ENCODE results near the gene PCYT1B.
"Not testable (repeated sequence)": the region's sequence is repeated elsewhere in the genome, so short reads cannot be mapped to it uniquely, and the experiment has no call there.

DNA sequence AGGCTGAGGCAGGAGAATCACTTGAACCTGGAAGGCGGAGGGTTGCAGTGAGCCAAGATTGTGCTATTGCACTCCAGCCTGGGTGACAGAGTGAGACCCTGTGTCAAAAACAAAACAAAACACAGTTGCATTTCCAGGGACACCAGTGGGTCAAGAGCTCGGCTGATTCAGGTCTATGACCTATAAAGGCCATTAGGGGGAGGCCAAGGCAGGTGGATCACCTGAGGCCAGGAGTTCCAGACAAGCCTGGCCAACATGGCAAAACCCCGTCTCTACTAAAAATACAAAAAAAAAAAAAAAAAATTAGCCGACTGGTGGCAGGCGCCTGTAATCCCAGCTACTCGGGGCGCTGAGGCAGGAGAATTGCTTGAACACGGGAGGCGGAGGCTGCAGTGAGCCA lies 8.5 kb upstream of the PCYT1B start:
- TF ChIP-seq, protein P1, sequence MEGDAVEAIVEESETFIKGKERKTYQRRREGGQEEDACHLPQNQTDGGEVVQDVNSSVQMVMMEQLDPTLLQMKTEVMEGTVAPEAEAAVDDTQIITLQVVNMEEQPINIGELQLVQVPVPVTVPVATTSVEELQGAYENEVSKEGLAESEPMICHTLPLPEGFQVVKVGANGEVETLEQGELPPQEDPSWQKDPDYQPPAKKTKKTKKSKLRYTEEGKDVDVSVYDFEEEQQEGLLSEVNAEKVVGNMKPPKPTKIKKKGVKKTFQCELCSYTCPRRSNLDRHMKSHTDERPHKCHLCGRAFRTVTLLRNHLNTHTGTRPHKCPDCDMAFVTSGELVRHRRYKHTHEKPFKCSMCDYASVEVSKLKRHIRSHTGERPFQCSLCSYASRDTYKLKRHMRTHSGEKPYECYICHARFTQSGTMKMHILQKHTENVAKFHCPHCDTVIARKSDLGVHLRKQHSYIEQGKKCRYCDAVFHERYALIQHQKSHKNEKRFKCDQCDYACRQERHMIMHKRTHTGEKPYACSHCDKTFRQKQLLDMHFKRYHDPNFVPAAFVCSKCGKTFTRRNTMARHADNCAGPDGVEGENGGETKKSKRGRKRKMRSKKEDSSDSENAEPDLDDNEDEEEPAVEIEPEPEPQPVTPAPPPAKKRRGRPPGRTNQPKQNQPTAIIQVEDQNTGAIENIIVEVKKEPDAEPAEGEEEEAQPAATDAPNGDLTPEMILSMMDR (IDR thresholded peaks at IDR 0.05), result peak; percentile 38
- not testable (repeated sequence) for TF ChIP-seq EZH2 (IDR thresholded peaks at IDR 0.05)
